ENCODE results near the gene LY86. TPM values are rescaled to one million over a fixed set of nuclear protein-coding genes. Genes with fewer than 3 reads are reported as not detected.

The LY86 gene
- total and polyA plus RNA-seq, 8 donors = 0.16 to 6.1 (median 0.59) TPM; not detected in 1

DNA sequence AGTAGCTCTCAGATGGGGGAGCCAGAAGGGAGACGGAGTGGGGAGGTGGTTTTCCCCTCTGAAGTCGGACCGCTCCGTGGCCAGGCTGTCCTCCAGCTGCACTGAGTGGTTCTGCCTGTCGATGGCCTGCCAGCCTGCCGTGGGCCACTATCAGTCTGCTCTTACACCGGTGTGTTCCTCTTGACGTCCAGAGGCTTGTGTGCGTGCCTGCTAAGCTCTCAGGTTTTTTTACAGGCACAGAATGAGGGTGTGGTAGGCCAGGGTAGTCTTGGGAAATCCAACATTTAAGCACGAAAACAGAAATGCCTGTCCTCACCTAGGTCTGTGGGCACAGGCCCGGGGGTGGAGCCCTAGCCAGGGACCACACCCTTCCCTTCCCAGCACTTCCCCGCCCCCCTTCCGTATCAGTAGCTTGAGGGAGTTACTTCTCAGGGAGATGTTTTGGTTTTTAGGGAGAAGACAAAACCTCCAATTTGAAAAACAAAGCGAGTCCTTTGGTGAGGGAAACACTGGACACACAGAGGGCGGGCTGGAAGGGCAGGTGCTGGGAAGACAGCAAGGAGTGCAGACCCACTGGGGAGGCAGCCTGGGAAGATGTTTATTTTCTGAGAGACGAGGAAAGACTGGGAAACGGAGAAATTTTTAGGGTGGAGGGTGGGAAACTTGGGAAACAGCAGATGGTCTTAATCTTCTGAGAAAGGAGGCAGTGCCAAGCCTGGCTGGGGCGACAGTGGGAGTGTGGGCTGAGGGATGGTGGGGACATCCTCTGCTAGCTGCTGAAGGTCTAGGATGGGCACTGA is 106.5 kb downstream of the LY86 start:
- intact Hi-C loops (cut with DNase I) = no loop called here
- no peaks in the 10 kb centered on the region for H3K36me3 ChIP-seq
- no peak overlapping the region for H3K4me3 ChIP-seq
- ATAC-seq (peak in 1 of 4 donors; percentile 16), FAIRE-seq (no peak), DNase-seq (no peak)
- peaks cover 0 to 7% (median 6%) of the 10 kb centered on the region in 3 donors for H3K4me1 ChIP-seq
- 69 to 70% methylated on average over 18 of the region's 18 CpGs for WGBS, 2 donors
- no peaks in the 10 kb centered on the region for H3K9me3 ChIP-seq
- H3K27me3 ChIP-seq = no peaks in the 10 kb centered on the region
- no peak overlapping the region for H3K27ac ChIP-seq
- TF ChIP-seq, protein P1, sequence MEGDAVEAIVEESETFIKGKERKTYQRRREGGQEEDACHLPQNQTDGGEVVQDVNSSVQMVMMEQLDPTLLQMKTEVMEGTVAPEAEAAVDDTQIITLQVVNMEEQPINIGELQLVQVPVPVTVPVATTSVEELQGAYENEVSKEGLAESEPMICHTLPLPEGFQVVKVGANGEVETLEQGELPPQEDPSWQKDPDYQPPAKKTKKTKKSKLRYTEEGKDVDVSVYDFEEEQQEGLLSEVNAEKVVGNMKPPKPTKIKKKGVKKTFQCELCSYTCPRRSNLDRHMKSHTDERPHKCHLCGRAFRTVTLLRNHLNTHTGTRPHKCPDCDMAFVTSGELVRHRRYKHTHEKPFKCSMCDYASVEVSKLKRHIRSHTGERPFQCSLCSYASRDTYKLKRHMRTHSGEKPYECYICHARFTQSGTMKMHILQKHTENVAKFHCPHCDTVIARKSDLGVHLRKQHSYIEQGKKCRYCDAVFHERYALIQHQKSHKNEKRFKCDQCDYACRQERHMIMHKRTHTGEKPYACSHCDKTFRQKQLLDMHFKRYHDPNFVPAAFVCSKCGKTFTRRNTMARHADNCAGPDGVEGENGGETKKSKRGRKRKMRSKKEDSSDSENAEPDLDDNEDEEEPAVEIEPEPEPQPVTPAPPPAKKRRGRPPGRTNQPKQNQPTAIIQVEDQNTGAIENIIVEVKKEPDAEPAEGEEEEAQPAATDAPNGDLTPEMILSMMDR (IDR thresholded peaks at IDR 0.05) = no peak

DNA sequence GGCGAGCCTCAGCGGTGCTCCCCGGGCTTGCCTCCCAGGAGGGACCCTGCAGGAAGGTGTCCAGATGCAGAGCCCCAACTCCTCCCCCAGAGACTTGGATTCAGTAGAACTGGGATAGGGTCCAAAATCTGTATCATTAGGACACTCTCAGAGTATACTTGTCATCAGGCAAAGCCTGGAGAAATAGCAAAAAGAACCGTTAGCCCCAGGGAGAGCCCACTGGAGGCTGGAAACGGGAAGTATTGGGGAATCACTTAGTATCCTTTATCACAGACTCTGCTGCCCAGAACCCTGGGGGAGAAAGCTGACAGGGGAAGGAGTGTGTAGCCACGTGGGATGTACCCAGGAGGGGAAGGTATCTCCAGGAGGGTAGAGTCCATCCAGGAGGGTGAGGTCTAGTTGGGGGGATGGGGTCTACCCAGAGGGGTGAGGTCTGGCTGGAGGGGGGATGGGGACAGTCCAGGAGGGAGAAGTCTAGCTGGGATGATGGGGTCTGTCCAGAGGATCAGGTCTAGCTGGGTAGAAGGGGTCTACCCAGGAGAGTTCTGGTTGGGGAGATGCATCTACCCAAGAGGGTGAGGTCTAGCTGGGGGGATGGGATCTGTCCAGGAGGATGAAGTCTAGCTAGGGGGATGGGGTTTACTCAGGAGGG is 107.2 kb downstream of the LY86 start:
- Histone ChIP-seq H3K9me3 (no peaks in the 10 kb centered on the region), H3K4me3 (no peak overlapping the region), H3K36me3 (no peaks in the 10 kb centered on the region), H3K4me1 (peaks cover 0 to 7% (median 6%) of the 10 kb centered on the region in 3 donors), H3K27ac (no peak overlapping the region), H3K27me3 (no peaks in the 10 kb centered on the region)
- FAIRE-seq = no peak
- no peak for ATAC-seq
- DNase-seq = no peak
- TF ChIP-seq, protein P1 (IDR thresholded peaks at IDR 0.05) = no peak
- intact Hi-C loops (cut with DNase I) = no loop called here
- WGBS, 2 donors = 59 to 65% methylated on average over 6 of the region's 6 CpGs

DNA sequence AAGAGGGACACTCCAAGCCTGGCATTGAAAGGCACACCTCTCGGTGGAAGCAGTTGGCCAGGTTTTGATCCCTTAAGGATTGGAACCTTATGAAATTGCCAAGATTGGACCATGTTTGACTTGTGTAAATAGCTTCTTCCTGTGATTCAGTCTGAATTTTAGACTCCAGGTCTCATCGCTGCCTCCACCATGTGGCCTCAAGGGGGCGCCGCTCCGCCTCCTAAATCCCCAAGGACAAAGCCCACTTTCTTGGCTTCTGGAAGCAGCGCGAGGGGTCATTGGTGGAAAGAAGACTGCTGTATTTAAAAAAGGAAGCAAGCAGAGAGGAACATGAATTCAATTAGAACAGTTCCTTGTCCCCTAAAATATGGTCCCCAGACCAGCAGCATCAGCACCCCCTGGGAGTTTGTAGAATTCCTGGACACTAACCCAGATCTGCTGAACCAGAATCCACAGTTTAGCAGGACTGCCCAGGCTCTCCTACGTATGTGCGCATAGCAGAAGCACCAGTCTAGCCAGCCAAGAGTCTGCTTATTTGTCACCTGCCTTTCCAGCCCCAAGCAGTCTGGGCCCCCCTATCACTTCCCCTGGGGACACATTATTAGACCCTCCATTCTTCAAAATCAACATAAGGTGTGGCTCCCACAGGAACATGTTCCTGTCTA is 108.5 kb downstream of the LY86 start:
- Histone ChIP-seq H3K4me3 (no peak overlapping the region), H3K36me3 (no peaks in the 10 kb centered on the region), H3K9me3 (no peaks in the 10 kb centered on the region), H3K4me1 (peaks cover 0 to 7% (median 6%) of the 10 kb centered on the region in 3 donors), H3K27me3 (no peaks in the 10 kb centered on the region), H3K27ac (no peak overlapping the region)
- 24 to 28% methylated on average over 9 of the region's 9 CpGs for WGBS, 2 donors
- intact Hi-C loops (cut with DNase I) = no loop called here
- TF ChIP-seq, protein P1 (IDR thresholded peaks at IDR 0.05) = peak; percentile 53 to 76 (median 64)
- no peak for FAIRE-seq
- ATAC-seq = peak; percentile 60 to 79 (median 64)
- peak in 4 of 6 donors; percentile 34 to 80 (median 60) for DNase-seq

DNA sequence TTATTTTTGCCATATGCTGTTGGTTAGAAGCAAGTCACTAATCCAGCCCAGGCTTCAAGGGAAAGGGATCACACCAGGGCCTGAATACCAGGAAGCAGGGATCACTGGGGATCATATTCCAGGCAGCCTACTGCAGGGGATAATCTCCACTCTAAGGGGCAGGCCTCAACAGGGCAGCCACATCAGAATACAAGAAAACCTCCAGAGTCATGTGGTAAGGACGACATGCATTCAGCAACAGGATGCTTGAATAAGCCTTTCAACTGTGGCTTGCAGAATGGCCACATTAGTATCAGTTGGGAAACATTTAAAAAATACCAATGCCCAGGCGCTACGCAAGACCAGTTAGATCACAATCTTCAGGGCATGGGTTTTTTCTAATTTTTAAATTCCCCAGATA is 109.1 kb downstream of the LY86 start:
- H3K9me3 ChIP-seq = no peaks in the 10 kb centered on the region
- H3K4me3 ChIP-seq = no peak overlapping the region
- WGBS, 2 donors = 84 to 92% methylated on average over 3 of the region's 3 CpGs
- peaks cover 0 to 7% (median 6%) of the 10 kb centered on the region in 3 donors for H3K4me1 ChIP-seq
- TF ChIP-seq, protein P1 (IDR thresholded peaks at IDR 0.05) = no peak
- no peak for ATAC-seq
- no peak for FAIRE-seq
- intact Hi-C loops (cut with DNase I) = no loop called here
- no peak for DNase-seq
- H3K27ac ChIP-seq = no peak overlapping the region
- H3K36me3 ChIP-seq = no peaks in the 10 kb centered on the region
- H3K27me3 ChIP-seq = no peaks in the 10 kb centered on the region

Data from pancreas (tissue), 10 donors.